ENCODE data around the gene LDLRAP1.
A peak's percentile ranks its signal among the peaks of the same experiment; 100 is the strongest.

Gene LDLRAP1, protein sequence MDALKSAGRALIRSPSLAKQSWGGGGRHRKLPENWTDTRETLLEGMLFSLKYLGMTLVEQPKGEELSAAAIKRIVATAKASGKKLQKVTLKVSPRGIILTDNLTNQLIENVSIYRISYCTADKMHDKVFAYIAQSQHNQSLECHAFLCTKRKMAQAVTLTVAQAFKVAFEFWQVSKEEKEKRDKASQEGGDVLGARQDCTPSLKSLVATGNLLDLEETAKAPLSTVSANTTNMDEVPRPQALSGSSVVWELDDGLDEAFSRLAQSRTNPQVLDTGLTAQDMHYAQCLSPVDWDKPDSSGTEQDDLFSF

DNA sequence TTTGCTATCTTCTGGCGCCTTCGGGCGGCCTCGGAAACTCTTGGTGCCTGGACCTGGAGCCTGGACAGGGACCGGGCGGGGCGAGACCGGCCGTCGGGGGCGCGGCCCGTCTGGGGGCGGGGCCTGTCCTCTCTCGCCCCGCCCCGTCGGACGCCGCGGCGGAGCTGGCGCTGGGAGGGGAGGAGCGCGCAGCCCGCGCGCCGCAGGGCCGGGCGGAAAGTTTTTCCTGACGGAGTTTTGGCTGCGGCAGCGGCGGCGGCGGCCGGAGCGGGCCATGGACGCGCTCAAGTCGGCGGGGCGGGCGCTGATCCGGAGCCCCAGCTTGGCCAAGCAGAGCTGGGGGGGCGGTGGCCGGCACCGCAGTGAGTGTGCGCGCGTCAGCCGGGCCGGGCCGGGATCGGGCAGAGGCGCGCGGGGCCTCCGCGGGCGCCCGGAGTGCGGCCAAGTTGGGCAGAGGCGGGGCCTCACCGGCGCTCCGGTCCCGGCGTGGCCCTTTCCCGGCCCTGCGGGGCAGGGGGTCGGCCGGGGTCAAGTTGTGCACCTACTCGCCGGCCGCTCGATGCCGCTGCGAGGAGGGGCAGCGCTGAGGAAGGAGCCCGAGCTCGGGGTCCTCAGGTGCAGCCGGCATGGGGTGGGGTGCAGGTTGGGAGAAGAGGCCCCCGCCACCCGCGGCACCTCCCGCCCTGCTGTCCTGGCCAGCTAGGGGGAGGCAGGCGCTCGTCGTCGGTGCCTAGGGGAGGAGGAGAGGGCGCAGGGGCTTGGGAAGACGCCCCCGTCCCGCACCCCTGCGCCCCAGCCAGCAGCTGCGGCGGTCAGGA lies at the start of gene LDLRAP1:
Gene LDLRAP1 (plus strand): TSS at position 182 of the 818 bp plus-strand sequence. CDS start 93 bp downstream, at position 275.
- no peaks in the 10 kb centered on the region for H3K36me3 ChIP-seq (ENCODE audit: control insufficient read depth, insufficient read depth, low read length)
- H3K4me1 ChIP-seq (ENCODE audit: control insufficient read depth, insufficient read depth, low read length), result 0 out of 2 replicates have a peak, but pooled peaks cover 8% of the 10 kb centered on the region
- no peak within 1 kb of the TSS for H3K27ac ChIP-seq (ENCODE audit: low read depth, low read length)
- H3K9ac ChIP-seq (ENCODE audit: low read length), result peak within 1 kb of the TSS; percentile 70
- H3K27me3 ChIP-seq (ENCODE audit: control insufficient read depth, insufficient read depth, low read length), result peaks cover 6% of the 10 kb centered on the region; the same call in 1 of the 2 replicates
- H3K9me3 ChIP-seq (ENCODE audit: control insufficient read depth, insufficient read depth, low read depth, low read length), result no peaks in the 10 kb centered on the region
- H3K4me3 ChIP-seq (ENCODE audit: low read depth, low read length), result peak within 1 kb of the TSS; percentile 80

DNA sequence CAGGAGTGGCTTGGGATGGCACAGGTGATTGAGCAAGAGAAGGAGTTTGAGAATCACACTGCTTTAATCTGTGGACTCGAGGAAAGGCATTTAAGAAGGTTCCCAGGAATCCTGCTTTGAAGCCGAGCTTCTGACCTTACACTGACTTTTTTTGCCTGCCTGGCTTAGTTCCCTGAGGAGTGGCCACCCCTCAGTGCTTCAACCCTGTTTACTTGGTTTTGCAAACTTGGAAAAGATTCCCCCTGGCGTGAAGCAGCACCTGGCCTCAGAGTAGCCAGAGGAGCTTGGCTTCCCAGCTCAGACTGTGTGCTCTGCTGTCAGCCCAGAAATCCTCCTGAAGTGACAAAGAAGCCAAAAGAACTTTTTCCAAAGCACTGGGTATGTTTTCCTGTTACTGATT lies 48.5 kb upstream of the LDLRAP1 start:
- Histone ChIP-seq H3K27ac (ENCODE audit: low read depth, low read length) (no peak overlapping the region), H3K4me3 (ENCODE audit: low read depth, low read length) (no peak overlapping the region), H3K36me3 (ENCODE audit: control insufficient read depth, insufficient read depth, low read length) (peaks cover 46% of the 10 kb centered on the region), H3K9ac (ENCODE audit: low read length) (no peak overlapping the region), H3K4me1 (ENCODE audit: control insufficient read depth, insufficient read depth, low read length) (peaks cover 4% of the 10 kb centered on the region; the same call in 1 of the 2 replicates), H3K27me3 (ENCODE audit: control insufficient read depth, insufficient read depth, low read length) (no peaks in the 10 kb centered on the region), H3K9me3 (ENCODE audit: control insufficient read depth, insufficient read depth, low read depth, low read length) (no peaks in the 10 kb centered on the region)

DNA sequence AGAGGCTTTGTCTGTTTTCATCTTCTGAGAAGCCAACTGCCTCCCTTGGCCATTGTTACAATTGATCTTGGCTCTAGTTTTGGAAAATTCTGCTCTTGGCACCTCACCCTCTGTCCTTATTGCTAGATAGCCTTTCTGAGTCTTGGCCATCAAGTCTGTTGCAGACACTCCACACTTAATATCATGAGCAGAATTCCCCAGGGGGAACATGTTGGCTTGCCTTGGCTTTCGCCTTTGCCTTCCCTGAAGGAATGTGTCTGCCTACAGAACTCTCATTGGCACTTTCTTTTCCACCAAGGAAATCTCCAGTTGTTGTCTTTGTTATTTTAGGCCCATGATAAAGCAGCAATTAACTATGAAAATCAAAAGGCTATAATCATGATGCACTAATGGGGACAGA lies 42.7 kb upstream of the LDLRAP1 start:
- Histone ChIP-seq H3K4me1 (ENCODE audit: control insufficient read depth, insufficient read depth, low read length) (peaks cover 27% of the 10 kb centered on the region), H3K27ac (ENCODE audit: low read depth, low read length) (no peak overlapping the region), H3K36me3 (ENCODE audit: control insufficient read depth, insufficient read depth, low read length) (peaks cover 17% of the 10 kb centered on the region)

DNA sequence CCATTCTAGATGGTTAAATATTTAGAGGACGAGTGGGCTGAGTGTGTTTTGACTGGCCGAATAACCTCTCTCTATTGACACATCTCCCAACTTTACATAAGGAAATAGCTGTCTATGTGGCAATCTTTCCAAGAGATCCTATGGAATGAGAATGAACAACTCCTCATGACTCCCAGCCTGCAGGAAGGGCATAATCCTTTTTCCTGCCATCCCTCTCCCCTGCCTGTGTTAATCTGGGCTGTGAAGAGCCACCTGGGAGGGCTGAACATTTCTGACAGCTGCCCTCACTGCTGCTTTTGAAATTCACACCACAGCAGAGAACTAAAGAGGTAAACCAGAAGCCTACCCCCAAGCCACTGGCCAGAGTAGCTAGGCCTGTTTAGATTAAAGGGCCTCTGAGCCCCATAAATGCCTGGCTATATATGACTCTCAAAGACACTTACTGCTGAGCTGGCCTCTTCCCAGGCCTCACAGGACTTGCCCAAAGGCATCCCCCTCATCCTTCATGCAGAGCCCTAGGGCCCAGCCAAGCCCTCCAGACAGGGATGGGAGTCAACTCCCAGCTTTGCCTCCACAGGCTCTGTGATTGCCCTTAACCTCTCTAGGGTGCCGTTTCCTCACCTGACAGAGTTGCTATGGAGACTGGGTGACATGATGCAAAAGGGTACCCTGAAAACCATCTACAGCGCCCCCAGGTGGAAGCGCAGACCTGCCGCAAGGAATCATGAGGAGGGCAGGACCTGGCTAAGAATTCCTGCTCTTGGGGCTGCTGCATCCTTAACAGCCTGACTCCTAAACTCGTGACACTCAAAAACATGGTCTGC lies 42.0 kb upstream of the LDLRAP1 start:
- Histone ChIP-seq H3K27me3 (ENCODE audit: control insufficient read depth, insufficient read depth, low read length) (no peaks in the 10 kb centered on the region), H3K4me1 (ENCODE audit: control insufficient read depth, insufficient read depth, low read length) (peaks cover 34% of the 10 kb centered on the region), H3K9me3 (ENCODE audit: control insufficient read depth, insufficient read depth, low read depth, low read length) (no peaks in the 10 kb centered on the region), H3K4me3 (ENCODE audit: low read depth, low read length) (no peak overlapping the region), H3K9ac (ENCODE audit: low read length) (no peak overlapping the region), H3K36me3 (ENCODE audit: control insufficient read depth, insufficient read depth, low read length) (peaks cover 14% of the 10 kb centered on the region), H3K27ac (ENCODE audit: low read depth, low read length) (no peak overlapping the region)

More for the DNA sequence above, 42.7 kb upstream of the LDLRAP1 start:
- no peaks in the 10 kb centered on the region for H3K27me3 ChIP-seq (ENCODE audit: control insufficient read depth, insufficient read depth, low read length)
- H3K9me3 ChIP-seq (ENCODE audit: control insufficient read depth, insufficient read depth, low read depth, low read length), result no peaks in the 10 kb centered on the region
- H3K4me3 ChIP-seq (ENCODE audit: low read depth, low read length), result no peak overlapping the region
- H3K9ac ChIP-seq (ENCODE audit: low read length), result no peak overlapping the region

DNA sequence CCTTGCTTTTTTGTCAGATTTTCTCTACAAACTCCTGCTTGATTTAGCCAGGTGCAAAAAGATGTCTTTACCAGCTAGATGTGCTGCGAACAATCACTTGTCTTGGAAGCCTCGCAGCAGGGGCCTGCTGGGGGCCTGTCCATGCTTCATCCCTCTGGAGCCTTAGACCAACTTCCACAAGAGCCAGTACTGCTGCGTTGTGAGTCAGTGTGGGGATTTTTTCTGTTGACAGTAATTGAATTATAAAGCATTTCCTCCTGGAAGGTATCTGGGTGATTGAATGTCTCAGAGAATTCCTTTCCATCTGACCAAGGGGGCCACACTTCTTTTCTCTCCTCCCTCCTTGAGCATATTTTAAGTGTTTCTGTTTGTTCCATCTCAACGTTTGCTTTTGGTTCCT lies 40.4 kb upstream of the LDLRAP1 start:
- H3K27ac ChIP-seq (ENCODE audit: low read depth, low read length), result no peak overlapping the region; the same call in 1 of the 2 replicates
- no peaks in the 10 kb centered on the region for H3K27me3 ChIP-seq (ENCODE audit: control insufficient read depth, insufficient read depth, low read length)
- H3K4me3 ChIP-seq (ENCODE audit: low read depth, low read length), result no peak overlapping the region
- H3K9ac ChIP-seq (ENCODE audit: low read length), result no peak overlapping the region
- no peaks in the 10 kb centered on the region for H3K9me3 ChIP-seq (ENCODE audit: control insufficient read depth, insufficient read depth, low read depth, low read length)
- H3K36me3 ChIP-seq (ENCODE audit: control insufficient read depth, insufficient read depth, low read length), result peaks cover 5% of the 10 kb centered on the region; the same call in 1 of the 2 replicates
- peaks cover 35% of the 10 kb centered on the region for H3K4me1 ChIP-seq (ENCODE audit: control insufficient read depth, insufficient read depth, low read length)

DNA sequence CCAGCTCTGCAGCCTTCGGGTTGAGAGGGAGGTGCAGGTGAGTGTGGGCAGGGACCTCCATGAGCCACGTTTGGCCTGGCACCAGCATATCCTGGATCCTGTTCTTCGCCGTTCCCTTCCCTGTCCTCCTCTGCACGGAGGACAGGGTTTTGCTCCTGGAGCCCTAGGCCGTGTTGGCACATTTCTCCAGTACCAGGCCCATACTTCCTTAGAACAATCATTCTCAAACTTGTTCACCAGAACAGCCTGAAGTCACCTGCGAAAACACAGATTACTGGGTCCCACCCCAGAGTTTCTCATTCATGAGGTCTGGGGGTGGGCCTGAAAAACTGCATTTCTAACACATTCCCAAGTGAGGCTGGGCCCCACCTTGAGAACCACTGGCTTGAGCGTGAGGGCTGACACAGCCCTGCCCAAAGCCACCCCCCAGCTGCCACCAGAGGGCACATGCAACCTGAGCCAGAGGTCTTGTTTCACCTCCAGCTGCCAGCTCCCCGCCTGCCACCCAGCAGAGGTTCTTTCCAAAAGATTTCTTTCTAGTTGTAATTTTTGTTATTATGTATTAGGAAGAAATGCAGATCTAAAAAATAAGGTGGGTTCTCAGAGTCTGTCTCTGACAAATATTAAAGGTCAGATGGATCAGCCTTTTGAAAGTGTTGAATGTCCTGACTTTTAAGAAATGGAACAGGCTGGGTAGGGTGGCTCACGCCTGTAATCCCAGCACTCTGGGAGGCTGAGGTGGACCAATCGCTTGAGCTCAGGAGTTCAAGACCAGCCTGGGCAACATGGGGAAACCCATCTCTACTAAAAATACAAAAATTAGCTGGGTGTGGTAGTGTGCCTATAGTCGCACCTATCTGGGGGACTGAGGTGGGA lies 39.6 kb upstream of the LDLRAP1 start:
- H3K9me3 ChIP-seq (ENCODE audit: control insufficient read depth, insufficient read depth, low read depth, low read length), result no peaks in the 10 kb centered on the region
- H3K36me3 ChIP-seq (ENCODE audit: control insufficient read depth, insufficient read depth, low read length), result no peaks in the 10 kb centered on the region; the same call in 1 of the 2 replicates
- no peaks in the 10 kb centered on the region for H3K27me3 ChIP-seq (ENCODE audit: control insufficient read depth, insufficient read depth, low read length)
- H3K4me3 ChIP-seq (ENCODE audit: low read depth, low read length), result no peak overlapping the region
- H3K27ac ChIP-seq (ENCODE audit: low read depth, low read length), result no peak overlapping the region; the same call in 1 of the 2 replicates
- no peak overlapping the region for H3K9ac ChIP-seq (ENCODE audit: low read length)
- peaks cover 35% of the 10 kb centered on the region for H3K4me1 ChIP-seq (ENCODE audit: control insufficient read depth, insufficient read depth, low read length)

DNA sequence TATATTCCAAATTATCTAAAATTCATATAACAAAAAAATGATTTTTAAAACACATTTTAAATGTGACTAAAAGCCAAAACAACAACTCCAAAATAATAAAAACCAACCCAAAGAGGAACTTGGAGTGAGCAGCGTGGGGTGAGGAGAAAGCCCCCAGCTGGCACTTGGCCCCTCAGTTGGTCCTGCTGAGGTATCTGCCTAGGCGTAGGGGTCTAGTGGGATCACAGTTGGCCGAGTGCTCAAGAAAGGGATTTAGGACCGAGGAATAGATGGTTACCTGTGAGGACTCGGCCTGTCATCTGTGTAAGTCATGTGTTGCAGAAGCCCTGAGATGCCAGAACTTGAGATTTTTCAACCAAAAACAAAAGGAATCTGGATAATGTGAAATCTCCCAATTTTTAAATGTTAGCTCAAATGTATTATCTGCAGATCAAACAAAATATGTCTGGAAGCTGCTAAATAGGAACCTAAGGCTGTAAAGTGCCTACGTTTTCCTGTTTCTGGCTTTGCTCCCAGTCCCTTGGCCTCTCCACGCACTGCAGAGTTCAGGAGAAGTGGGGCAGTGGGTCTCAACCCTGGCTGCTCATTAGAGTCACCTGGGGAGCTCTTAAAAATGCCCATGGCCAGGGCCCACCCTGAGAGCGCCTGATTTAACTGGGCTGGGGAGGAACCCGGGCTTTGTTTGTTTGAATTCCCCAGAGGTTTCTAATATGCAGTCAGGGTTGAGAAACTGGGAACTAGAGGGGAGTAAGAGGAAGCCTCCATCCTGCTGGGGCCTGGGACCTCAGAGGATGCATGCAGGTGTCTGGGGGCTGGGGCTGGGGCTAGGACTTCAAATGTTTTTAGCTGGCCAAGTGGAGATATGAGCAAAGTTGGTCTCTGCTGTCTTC lies 38.5 kb upstream of the LDLRAP1 start:
- Histone ChIP-seq H3K4me1 (ENCODE audit: control insufficient read depth, insufficient read depth, low read length) (peaks cover 35% of the 10 kb centered on the region), H3K27ac (ENCODE audit: low read depth, low read length) (no peak overlapping the region), H3K9me3 (ENCODE audit: control insufficient read depth, insufficient read depth, low read depth, low read length) (no peaks in the 10 kb centered on the region), H3K9ac (ENCODE audit: low read length) (no peak overlapping the region), H3K4me3 (ENCODE audit: low read depth, low read length) (no peak overlapping the region), H3K36me3 (ENCODE audit: control insufficient read depth, insufficient read depth, low read length) (no peaks in the 10 kb centered on the region), H3K27me3 (ENCODE audit: control insufficient read depth, insufficient read depth, low read length) (no peaks in the 10 kb centered on the region)

DNA sequence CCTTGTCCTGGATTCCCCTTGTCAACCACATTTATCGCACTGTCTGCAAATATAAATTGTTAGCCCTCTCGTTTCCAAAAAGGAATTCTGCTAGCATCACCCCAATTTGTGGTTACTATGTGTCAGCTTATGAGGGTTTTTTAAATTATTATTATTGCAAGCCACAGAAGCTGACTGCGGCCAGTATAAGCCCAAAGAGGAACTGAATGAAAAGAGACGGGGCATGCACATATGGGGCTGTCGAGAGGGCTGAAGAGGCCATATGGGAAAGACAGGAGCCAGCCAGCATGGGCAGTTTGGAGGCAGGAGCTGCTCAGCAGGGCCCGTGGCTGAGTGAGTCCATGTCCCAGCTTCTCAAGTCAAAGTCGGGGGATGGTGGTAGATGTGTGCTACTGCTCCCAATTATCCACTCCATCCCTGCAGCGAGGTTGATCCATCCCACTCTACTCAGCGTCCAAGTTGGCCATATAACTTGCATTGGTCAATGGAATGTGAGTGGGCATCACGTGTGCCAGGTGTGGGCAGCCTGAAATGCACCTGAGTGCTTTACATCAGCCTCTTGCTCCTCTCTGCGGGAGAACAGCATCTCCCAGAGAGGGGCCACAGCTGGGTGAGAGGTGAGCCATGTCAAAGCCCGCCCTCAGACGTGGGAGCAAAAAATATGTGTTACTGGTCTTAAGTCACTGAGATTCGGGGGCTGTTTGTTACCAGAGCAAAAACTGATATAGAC lies 37.6 kb upstream of the LDLRAP1 start:
- H3K4me1 ChIP-seq (ENCODE audit: control insufficient read depth, insufficient read depth, low read length), result peaks cover 35% of the 10 kb centered on the region
- peak overlapping the region; percentile 57; the same call in 1 of the 2 replicates for H3K4me3 ChIP-seq (ENCODE audit: low read depth, low read length)
- no peaks in the 10 kb centered on the region for H3K27me3 ChIP-seq (ENCODE audit: control insufficient read depth, insufficient read depth, low read length)
- no peaks in the 10 kb centered on the region for H3K9me3 ChIP-seq (ENCODE audit: control insufficient read depth, insufficient read depth, low read depth, low read length)
- no peaks in the 10 kb centered on the region for H3K36me3 ChIP-seq (ENCODE audit: control insufficient read depth, insufficient read depth, low read length)
- H3K9ac ChIP-seq (ENCODE audit: low read length), result peak overlapping the region; percentile 51
- H3K27ac ChIP-seq (ENCODE audit: low read depth, low read length), result no peak overlapping the region
